T-helper 22 cell (primary cell): ENCODE data around the gene IDH2.

Source experiments
- DNase-seq: peaks from one replicate; pipeline ENCODE4 v3.0.0-alpha.2; 2020; ENCODE audit warnings: low read depth

Gene IDH2

GRCh38 chr15:90042766-90043529 lies 59.3 kb downstream of the IDH2 start:
- DNase-seq = no peak

- DNase-seq = no peak
Measured at GRCh38 chr15:90042356-90042755, 59.9 kb downstream of the IDH2 start.

GRCh38 chr15:90040618-90041017 lies 61.6 kb downstream of the IDH2 start:
- DNase-seq = no peak

GRCh38 chr15:90039996-90040395 lies 62.3 kb downstream of the IDH2 start:
- DNase-seq = no peak

GRCh38 chr15:90038632-90039095 lies 63.6 kb downstream of the IDH2 start:
- DNase-seq = no peak

- peak; percentile 29 for DNase-seq
Measured at GRCh38 chr15:90037961-90038631, 64.2 kb downstream of the IDH2 start.

- DNase-seq = no peak
Measured at GRCh38 chr15:90037511-90037860, 64.8 kb downstream of the IDH2 start.

GRCh38 chr15:90036806-90037510 lies 65.3 kb downstream of the IDH2 start:
- no peak for DNase-seq

GRCh38 chr15:90036343-90036742 lies 65.9 kb downstream of the IDH2 start:
- DNase-seq = no peak

- DNase-seq = no peak
Measured at GRCh38 chr15:90035840-90036230, 66.4 kb downstream of the IDH2 start.

GRCh38 chr15:90035095-90035839 lies 67.0 kb downstream of the IDH2 start:
- DNase-seq = no peak

- no peak for DNase-seq
Measured at GRCh38 chr15:90033448-90033847, 68.8 kb downstream of the IDH2 start.
